ENCODE results near the gene MCF2L.

DNA sequence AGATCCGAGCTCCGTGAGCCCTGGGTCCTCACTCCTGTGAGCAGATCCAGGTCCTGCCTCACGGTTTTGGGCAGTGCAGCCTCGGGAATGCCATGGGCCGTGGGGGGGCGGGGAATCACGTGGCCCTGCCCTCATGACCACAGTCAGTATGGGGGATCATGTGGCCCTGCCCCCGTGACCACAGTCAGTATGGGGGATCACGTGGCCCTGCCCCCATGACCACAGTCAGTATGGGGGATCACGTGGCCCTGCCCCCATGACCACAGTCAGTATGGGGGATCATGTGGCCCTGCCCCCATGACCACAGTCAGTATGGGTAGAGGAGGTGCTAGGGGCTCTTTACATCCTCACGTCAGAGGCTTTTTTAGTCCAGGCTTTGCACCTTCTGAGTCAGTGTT, 72.3 kb downstream of the MCF2L start:
- TF ChIP-seq, protein P1, sequence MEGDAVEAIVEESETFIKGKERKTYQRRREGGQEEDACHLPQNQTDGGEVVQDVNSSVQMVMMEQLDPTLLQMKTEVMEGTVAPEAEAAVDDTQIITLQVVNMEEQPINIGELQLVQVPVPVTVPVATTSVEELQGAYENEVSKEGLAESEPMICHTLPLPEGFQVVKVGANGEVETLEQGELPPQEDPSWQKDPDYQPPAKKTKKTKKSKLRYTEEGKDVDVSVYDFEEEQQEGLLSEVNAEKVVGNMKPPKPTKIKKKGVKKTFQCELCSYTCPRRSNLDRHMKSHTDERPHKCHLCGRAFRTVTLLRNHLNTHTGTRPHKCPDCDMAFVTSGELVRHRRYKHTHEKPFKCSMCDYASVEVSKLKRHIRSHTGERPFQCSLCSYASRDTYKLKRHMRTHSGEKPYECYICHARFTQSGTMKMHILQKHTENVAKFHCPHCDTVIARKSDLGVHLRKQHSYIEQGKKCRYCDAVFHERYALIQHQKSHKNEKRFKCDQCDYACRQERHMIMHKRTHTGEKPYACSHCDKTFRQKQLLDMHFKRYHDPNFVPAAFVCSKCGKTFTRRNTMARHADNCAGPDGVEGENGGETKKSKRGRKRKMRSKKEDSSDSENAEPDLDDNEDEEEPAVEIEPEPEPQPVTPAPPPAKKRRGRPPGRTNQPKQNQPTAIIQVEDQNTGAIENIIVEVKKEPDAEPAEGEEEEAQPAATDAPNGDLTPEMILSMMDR (conservative IDR thresholded peaks at IDR 0.05; ENCODE audit: low read depth, low read length), result no peak
- TF ChIP-seq EZH2phosphoT487 (IDR thresholded peaks at IDR 0.05; ENCODE audit: borderline replicate concordance, low read length), result no peak
